Natural killer cell (primary cell): ENCODE data around the gene SLC1A2. TPM values are rescaled to one million over a fixed set of nuclear protein-coding genes. Genes with fewer than 3 reads are reported as not detected.

Experiments
- ATAC-seq, 3 donors: fragments of 150-1000 bp in 2 of 3; fragments of 200-7000 bp in 1 of 3; cut with Tn5 transposase; 1 replicate in 1 of 3; 2 replicates in 2 of 3; pipeline ENCODE4 v1.10.0; 2021; ENCODE audit warnings: mild to moderate bottlenecking in 2 of 3, moderate library complexity in 2 of 3
- DNase-seq, 2 donors: peaks; one replicate each; pipeline versions ENCODE4 v3.0.0 to v3.0.0-alpha.2; 2013 to 2021; ENCODE audit warnings: mixed read lengths in 1 of 2
- H3K27ac ChIP-seq: one replicate; pipeline ENCODE4 v1.5.1; 2013; ENCODE audit warnings: mild to moderate bottlenecking, low read length
- H3K27me3 ChIP-seq: one replicate; pipeline ENCODE4 v1.6.1; 2013; ENCODE audit warnings: low read length; ENCODE audit not compliant: control insufficient read depth, insufficient read depth
- H3K36me3 ChIP-seq: one replicate; pipeline ENCODE4 v1.6.1; 2013; ENCODE audit warnings: low read length; ENCODE audit not compliant: control insufficient read depth, insufficient read depth
- H3K4me1 ChIP-seq: one replicate; pipeline ENCODE4 v1.6.1; 2013; ENCODE audit warnings: low read length; ENCODE audit not compliant: control insufficient read depth, insufficient read depth
- H3K4me3 ChIP-seq: one replicate; pipeline ENCODE4 v1.5.1; 2013; ENCODE audit warnings: low read length
- H3K9me3 ChIP-seq: one replicate; pipeline ENCODE4 v1.6.1; 2013; ENCODE audit warnings: low read length; ENCODE audit not compliant: control insufficient read depth, insufficient read depth
- H3K27ac Mint-ChIP-seq, 2 donors: one replicate each; pipeline ENCODE4 v1.8.0; 2022; ENCODE audit warnings: mild to moderate bottlenecking in 2 of 2, mixed read lengths in 2 of 2, moderate library complexity in 1 of 2
- H3K27me3 Mint-ChIP-seq, 2 donors: one replicate each; pipeline ENCODE4 v1.8.0; 2022; ENCODE audit warnings: low read depth in 2 of 2, mixed read lengths in 2 of 2
- H3K36me3 Mint-ChIP-seq: one replicate; pipeline ENCODE4 v1.8.0; 2022; ENCODE audit warnings: mixed read lengths
- H3K4me1 Mint-ChIP-seq, 2 donors: one replicate each; pipeline ENCODE4 v1.8.0; 2022; ENCODE audit warnings: mixed read lengths in 2 of 2
- H3K4me3 Mint-ChIP-seq: one replicate; pipeline ENCODE4 v1.8.0; 2022; ENCODE audit warnings: mild to moderate bottlenecking, moderate library complexity, mixed read lengths
- H3K9me3 Mint-ChIP-seq, 2 donors: one replicate each; pipeline ENCODE4 v1.8.0; 2022; ENCODE audit warnings: mixed read lengths in 2 of 2
- WGBS: methylation state at CpG from one replicate; pipeline ENCODE4 v1.1.7; 2013; ENCODE audit warnings: missing lambda C conversion rate; ENCODE audit not compliant: insufficient coverage; 5-methylcytosine and 5-hydroxymethylcytosine counted together
- intact Hi-C: fragments of 100-400 bp; cut with micrococcal nuclease; formaldehyde crosslinking; loops from one replicate; pipeline ENCODE4 v1.14.2; 2022
- total RNA-seq, 4 donors: library from RNA; stranded (reverse); fragments of 120-200 nt in 1 of 4; gene quantifications; one replicate each; pipeline versions ENCODE4 v1.2.3 to v1.2.4, GENCODE V29; 2013 to 2022
- TF ChIP-seq, protein P1 (sequence below): fragments of 200-600 bp; IDR thresholded peaks from one replicate; pipeline ENCODE4 v1.8.0; 2022; ENCODE audit warnings: antibody characterized with exemption

SLC1A2 gene
- total RNA-seq, 3 donors from 2014 or later (not counting 1 experiment from before 2014, with no cell fraction given): 0.02 TPM; not detected in 2

- no peak for DNase-seq
- H3K36me3 ChIP-seq: no peaks in the 10 kb centered on the region
- no peaks in the 10 kb centered on the region for H3K36me3 Mint-ChIP-seq
- H3K27me3 ChIP-seq: no peaks in the 10 kb centered on the region
- H3K4me1 ChIP-seq: no peaks in the 10 kb centered on the region
- 90% methylated on average over 2 of the region's 2 CpGs for WGBS
- TF ChIP-seq, protein P1, sequence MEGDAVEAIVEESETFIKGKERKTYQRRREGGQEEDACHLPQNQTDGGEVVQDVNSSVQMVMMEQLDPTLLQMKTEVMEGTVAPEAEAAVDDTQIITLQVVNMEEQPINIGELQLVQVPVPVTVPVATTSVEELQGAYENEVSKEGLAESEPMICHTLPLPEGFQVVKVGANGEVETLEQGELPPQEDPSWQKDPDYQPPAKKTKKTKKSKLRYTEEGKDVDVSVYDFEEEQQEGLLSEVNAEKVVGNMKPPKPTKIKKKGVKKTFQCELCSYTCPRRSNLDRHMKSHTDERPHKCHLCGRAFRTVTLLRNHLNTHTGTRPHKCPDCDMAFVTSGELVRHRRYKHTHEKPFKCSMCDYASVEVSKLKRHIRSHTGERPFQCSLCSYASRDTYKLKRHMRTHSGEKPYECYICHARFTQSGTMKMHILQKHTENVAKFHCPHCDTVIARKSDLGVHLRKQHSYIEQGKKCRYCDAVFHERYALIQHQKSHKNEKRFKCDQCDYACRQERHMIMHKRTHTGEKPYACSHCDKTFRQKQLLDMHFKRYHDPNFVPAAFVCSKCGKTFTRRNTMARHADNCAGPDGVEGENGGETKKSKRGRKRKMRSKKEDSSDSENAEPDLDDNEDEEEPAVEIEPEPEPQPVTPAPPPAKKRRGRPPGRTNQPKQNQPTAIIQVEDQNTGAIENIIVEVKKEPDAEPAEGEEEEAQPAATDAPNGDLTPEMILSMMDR: no peak
- ATAC-seq: no peak
- intact Hi-C loops: no loop called here
- H3K27ac Mint-ChIP-seq: no peak overlapping the region
- no peak overlapping the region for H3K4me3 ChIP-seq
- peaks cover 11 to 14% of the 10 kb centered on the region in 2 donors for H3K27me3 Mint-ChIP-seq
- H3K27ac ChIP-seq: no peak overlapping the region
- H3K4me3 Mint-ChIP-seq: no peak overlapping the region
- H3K4me1 Mint-ChIP-seq: no peaks in the 10 kb centered on the region
- no peaks in the 10 kb centered on the region for H3K9me3 Mint-ChIP-seq
- peaks cover 2% of the 10 kb centered on the region for H3K9me3 ChIP-seq
Observed at GRCh38 chr11:35363854-35364780, 55.2 kb downstream of the SLC1A2 start.

DNA sequence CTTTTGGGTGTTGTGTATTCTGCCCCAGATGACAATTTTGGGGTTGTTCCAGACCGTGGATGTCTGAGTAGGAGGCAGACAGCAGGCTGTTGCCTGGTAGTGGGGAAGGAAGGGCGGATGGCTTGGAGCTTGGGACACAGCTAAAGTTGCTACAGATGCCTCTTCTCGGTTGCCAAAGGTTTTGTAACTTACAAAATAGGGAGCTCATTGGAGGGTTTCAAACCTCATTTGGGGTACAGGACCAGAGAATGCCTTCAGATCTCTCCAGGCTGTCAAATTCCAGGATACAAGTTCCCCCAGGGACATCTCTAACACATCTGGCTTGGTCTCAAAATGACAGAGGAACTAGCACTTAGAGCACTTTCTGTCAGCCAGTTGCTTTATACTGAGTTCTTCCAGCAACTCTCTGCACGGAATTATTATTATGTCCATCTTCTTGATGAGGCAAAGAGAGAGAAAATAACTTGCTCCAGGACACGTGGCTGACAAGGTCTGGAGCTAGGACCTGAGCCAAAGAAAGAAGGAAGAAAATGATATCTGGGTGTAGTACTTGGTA lies 56.0 kb downstream of the SLC1A2 start:
- ATAC-seq (no peak), DNase-seq (no peak)
- no peak overlapping the region for H3K27ac Mint-ChIP-seq
- Histone ChIP-seq H3K27ac (no peak overlapping the region), H3K4me1 (no peaks in the 10 kb centered on the region), H3K27me3 (no peaks in the 10 kb centered on the region), H3K4me3 (no peak overlapping the region), H3K9me3 (peaks cover 2% of the 10 kb centered on the region), H3K36me3 (no peaks in the 10 kb centered on the region)
- H3K27me3 Mint-ChIP-seq: peaks cover 11 to 14% of the 10 kb centered on the region in 2 donors
- no peaks in the 10 kb centered on the region for H3K4me1 Mint-ChIP-seq
- H3K4me3 Mint-ChIP-seq: no peak overlapping the region
- intact Hi-C loops: no loop called here
- 78% methylated on average over 5 of the region's 5 CpGs for WGBS
- H3K36me3 Mint-ChIP-seq: no peaks in the 10 kb centered on the region
- TF ChIP-seq, protein P1: no peak
- H3K9me3 Mint-ChIP-seq: no peaks in the 10 kb centered on the region

DNA sequence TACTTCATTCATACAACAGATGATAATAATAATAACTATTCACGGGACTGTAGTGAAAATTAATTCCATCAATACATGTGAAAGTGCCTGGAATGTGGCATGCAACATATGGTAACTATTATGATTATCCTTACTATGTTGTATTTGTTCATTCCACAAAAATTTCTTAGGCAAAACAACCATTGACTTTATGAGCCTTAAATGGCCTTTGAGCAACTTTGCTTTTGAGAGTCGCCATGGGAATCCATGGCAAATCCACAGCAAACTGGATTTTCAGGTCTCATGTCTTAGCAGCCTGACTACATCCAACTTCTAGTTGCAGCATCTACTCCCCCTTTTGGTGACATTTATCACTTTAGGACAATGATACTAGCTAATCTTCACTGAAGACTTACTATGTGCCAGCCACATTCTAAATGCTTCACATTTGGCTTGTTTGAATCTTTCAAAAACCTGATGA lies 56.8 kb downstream of the SLC1A2 start:
- no peaks in the 10 kb centered on the region for H3K9me3 Mint-ChIP-seq
- H3K27ac ChIP-seq: no peak overlapping the region
- DNase-seq (peak in 1 of 2 donors; percentile 16), ATAC-seq (no peak)
- intact Hi-C loops: no loop called here
- no peak overlapping the region for H3K4me3 Mint-ChIP-seq
- no peak overlapping the region for H3K27ac Mint-ChIP-seq
- H3K9me3 ChIP-seq: peaks cover 2% of the 10 kb centered on the region
- H3K4me3 ChIP-seq: no peak overlapping the region
- H3K27me3 ChIP-seq: no peaks in the 10 kb centered on the region
- no peaks in the 10 kb centered on the region for H3K4me1 ChIP-seq
- TF ChIP-seq, protein P1: no peak
- H3K4me1 Mint-ChIP-seq: no peaks in the 10 kb centered on the region
- H3K36me3 ChIP-seq: no peaks in the 10 kb centered on the region
- no peaks in the 10 kb centered on the region for H3K36me3 Mint-ChIP-seq
- 95% methylated on average over 1 of the region's 2 CpGs for WGBS
- H3K27me3 Mint-ChIP-seq: peaks cover 11 to 14% of the 10 kb centered on the region in 2 donors
